Neural cell (in vitro differentiated cells): ENCODE data around the gene CNTNAP2. TPM values are rescaled to one million over a fixed set of nuclear protein-coding genes. Genes with fewer than 3 reads are reported as not detected.

Source experiments
- H2AFZ ChIP-seq: fragments of 200-600, 300-800 bp; sonication (generic), shearing (Covaris generic); 2 replicates; pipeline ENCODE4 v1.6.0; 2014; ENCODE audit warnings: low read depth, mild to moderate bottlenecking, antibody characterized with exemption, low read length, moderate library complexity
- H3F3A ChIP-seq: fragments of 200-600 bp; shearing (Covaris generic); 2 replicates; pipeline ENCODE4 v1.6.1; 2016; ENCODE audit warnings: mild to moderate bottlenecking, moderate library complexity, mixed read lengths, antibody characterized with exemption, low read length; ENCODE audit not compliant: insufficient read depth, poor library complexity, severe bottlenecking
- H3K27ac ChIP-seq: fragments of 200-600, 300-800 bp; sonication (generic), shearing (Covaris generic); 2 replicates; pipeline ENCODE4 v1.5.1; 2014; ENCODE audit warnings: mild to moderate bottlenecking, low read length, moderate library complexity
- H3K27me3 ChIP-seq: fragments of 300-800, 200-600 bp; sonication (generic), shearing (Covaris generic); 2 replicates; pipeline ENCODE4 v1.6.0; 2014; ENCODE audit warnings: mild to moderate bottlenecking, low read depth, low read length, moderate library complexity; ENCODE audit not compliant: insufficient read depth
- H3K36me3 ChIP-seq: fragments of 300-800, 200-600 bp; sonication (generic), shearing (Covaris generic); 2 replicates; pipeline ENCODE4 v1.5.1; 2014; ENCODE audit warnings: mild to moderate bottlenecking, antibody characterized with exemption, low read length, moderate library complexity; ENCODE audit not compliant: insufficient read depth
- H3K4me2 ChIP-seq: fragments of 300-800, 200-600 bp; sonication (generic), shearing (Covaris generic); 2 replicates; pipeline ENCODE4 v1.6.0; 2014; ENCODE audit warnings: mild to moderate bottlenecking, low read length
- H3K4me3 ChIP-seq: fragments of 300-800, 200-600 bp; sonication (generic), shearing (Covaris generic); 2 replicates; pipeline ENCODE4 v1.5.1; 2014; ENCODE audit warnings: mild to moderate bottlenecking, low read length, moderate library complexity
- H3K79me2 ChIP-seq: fragments of 200-600 bp; shearing (Covaris generic); replicated peaks from 2 replicates; pipeline ENCODE4 v1.6.0; 2014; ENCODE audit warnings: mild to moderate bottlenecking, low read length, moderate library complexity; ENCODE audit not compliant: insufficient read depth
- H3K9ac ChIP-seq: fragments of 300-800, 200-600 bp; sonication (generic), shearing (Covaris generic); 2 replicates; pipeline ENCODE4 v1.6.1; 2016; ENCODE audit warnings: mild to moderate bottlenecking, low read length, mixed read lengths
- H3K9me2 ChIP-seq: fragments of 200-600 bp; shearing (Covaris generic); 2 replicates; pipeline ENCODE4 v1.6.1; 2016; ENCODE audit warnings: mild to moderate bottlenecking, low read length, mixed read lengths; ENCODE audit not compliant: insufficient read depth
- H3K9me3 ChIP-seq: fragments of 200-600, 300-800 bp; sonication (generic), shearing (Covaris generic); 2 replicates; pipeline ENCODE4 v1.6.1; 2016; ENCODE audit warnings: mild to moderate bottlenecking, mixed run types, low read length, moderate library complexity, mixed read lengths
- H4K20me1 ChIP-seq: fragments of 200-600 bp; shearing (Covaris generic); 2 replicates; pipeline ENCODE4 v1.6.1; 2016; ENCODE audit warnings: mild to moderate bottlenecking, mixed run types; ENCODE audit not compliant: insufficient read depth
- CTCF ChIP-seq: fragments of 450-650 bp; IDR thresholded peaks from 2 replicates; pipeline ENCODE4 v1.5.1; 2014; ENCODE audit warnings: antibody characterized with exemption, mild to moderate bottlenecking, moderate library complexity; ENCODE audit not compliant: poor library complexity, severe bottlenecking
- EP300 ChIP-seq: fragments of 450-650 bp; conservative IDR thresholded peaks from 2 replicates; pipeline ENCODE4 v1.6.1; 2014; ENCODE audit warnings: antibody characterized with exemption, mild to moderate bottlenecking, moderate library complexity; ENCODE audit not compliant: poor library complexity, severe bottlenecking
- EZH2 ChIP-seq: fragments of 200-600, 300-800 bp; shearing (Covaris generic), sonication (generic); IDR thresholded peaks from 2 replicates; pipeline ENCODE4 v1.6.1; 2014; ENCODE audit warnings: antibody characterized with exemption, low read length, borderline replicate concordance, mild to moderate bottlenecking; ENCODE audit not compliant: insufficient read depth, poor library complexity, severe bottlenecking
- MXI1 ChIP-seq: fragments of 450-650 bp; conservative IDR thresholded peaks from 2 replicates; pipeline ENCODE4 v1.6.1; 2014; ENCODE audit warnings: antibody characterized with exemption, mild to moderate bottlenecking; ENCODE audit not compliant: poor library complexity, severe bottlenecking
- POLR2AphosphoS5 ChIP-seq: IDR thresholded peaks from 2 replicates; pipeline ENCODE4 v1.6.1; 2012
- RAD21 ChIP-seq: fragments of 450-650 bp; conservative IDR thresholded peaks from 2 replicates; pipeline ENCODE4 v1.6.1; 2014; ENCODE audit warnings: antibody characterized with exemption, mild to moderate bottlenecking, moderate library complexity
- REST ChIP-seq: IDR thresholded peaks from 2 replicates; pipeline ENCODE4 v1.6.1; 2012; ENCODE audit warnings: borderline replicate concordance
- SMC3 ChIP-seq: fragments of 450-650 bp; conservative IDR thresholded peaks from 2 replicates; pipeline ENCODE4 v1.6.1; 2014; ENCODE audit warnings: antibody characterized with exemption, mild to moderate bottlenecking, moderate library complexity; ENCODE audit not compliant: poor library complexity
- TAF1 ChIP-seq: IDR thresholded peaks from 2 replicates; pipeline ENCODE4 v1.6.1; 2012; ENCODE audit warnings: low read depth
- polyA plus RNA-seq: library from polyadenylated mRNA; depleted of rRNA; stranded (reverse); fragments of >200 nt; gene quantifications from 2 replicates; pipeline ENCODE4 v1.2.3, GENCODE V29; 2014

Gene CNTNAP2
- polyA plus RNA-seq, 1 donor from 2014 or later, result 276 TPM

- peaks cover 10% of the 10 kb centered on the region for H3K36me3 ChIP-seq
- no peaks in the 10 kb centered on the region for H3K27me3 ChIP-seq
- H3K4me3 ChIP-seq, result no peak overlapping the region
- no peak overlapping the region for H2AFZ ChIP-seq
- H3K79me2 ChIP-seq, result peaks cover 77% of the 10 kb centered on the region
- no peaks in the 10 kb centered on the region for H3K9me2 ChIP-seq
- TF ChIP-seq REST (no peak), EZH2 (no peak), TAF1 (no peak), RAD21 (no peak), CTCF (no peak), MXI1 (no peak)
- no peak overlapping the region for H3K9ac ChIP-seq
- no peak overlapping the region for H3K4me2 ChIP-seq
- no peaks in the 10 kb centered on the region for H4K20me1 ChIP-seq
- no peaks in the 10 kb centered on the region for H3K9me3 ChIP-seq
- H3F3A ChIP-seq, result peaks cover 9% of the 10 kb centered on the region
- peak overlapping the region; percentile 20 for H3K27ac ChIP-seq
Observed at GRCh38 chr7:148390381-148390780, 2273.8 kb downstream of the CNTNAP2 start.

GRCh38 chr7:148391591-148391990 is 2275.0 kb downstream of the CNTNAP2 start:
- Histone ChIP-seq H4K20me1 (no peaks in the 10 kb centered on the region), H3K27ac (no peak overlapping the region), H3F3A (peaks cover 12% of the 10 kb centered on the region), H3K4me3 (no peak overlapping the region), H3K27me3 (no peaks in the 10 kb centered on the region), H3K9me3 (no peaks in the 10 kb centered on the region), H3K9ac (no peak overlapping the region), H3K36me3 (peaks cover 6% of the 10 kb centered on the region), H3K4me2 (no peak overlapping the region), H2AFZ (no peak overlapping the region), H3K79me2 (peaks cover 73% of the 10 kb centered on the region), H3K9me2 (no peaks in the 10 kb centered on the region)
- no peak for TF ChIP-seq TAF1
- no peak for TF ChIP-seq MXI1
- TF ChIP-seq CTCF, result no peak
- TF ChIP-seq EP300, result no peak
- no peak for TF ChIP-seq EZH2
- TF ChIP-seq SMC3, result no peak
- TF ChIP-seq RAD21, result no peak
- TF ChIP-seq POLR2AphosphoS5, result no peak
